GM12874 (cell line): ENCODE data around the gene DIP2C.

Source experiments
- CTCF ChIP-seq: IDR thresholded peaks from 2 replicates; pipeline ENCODE4 v1.5.1; 2011; ENCODE audit warnings: low read depth, mild to moderate bottlenecking, control low read depth, low read length, moderate library complexity; ENCODE audit not compliant: insufficient read depth

DIP2C gene

DNA sequence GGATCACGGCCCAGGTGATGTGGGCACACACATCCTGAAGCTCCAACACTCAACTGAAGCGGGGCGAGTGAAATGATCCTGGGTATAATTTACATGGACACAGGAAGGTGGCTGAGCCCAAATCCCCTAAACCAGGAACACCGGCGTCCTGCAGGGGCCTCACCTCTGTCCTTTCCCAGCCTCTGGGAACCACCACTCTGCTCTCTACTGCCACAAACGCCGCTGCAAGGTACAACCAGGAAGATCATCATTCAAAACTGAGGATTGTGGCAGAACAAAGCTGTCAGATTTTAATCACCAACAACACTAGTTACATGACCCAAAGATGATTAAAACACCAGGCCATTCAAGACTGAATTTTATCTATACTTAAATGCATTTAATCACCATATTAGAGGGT is 104.0 kb downstream of the DIP2C start:
- TF ChIP-seq CTCF = no peak

DNA sequence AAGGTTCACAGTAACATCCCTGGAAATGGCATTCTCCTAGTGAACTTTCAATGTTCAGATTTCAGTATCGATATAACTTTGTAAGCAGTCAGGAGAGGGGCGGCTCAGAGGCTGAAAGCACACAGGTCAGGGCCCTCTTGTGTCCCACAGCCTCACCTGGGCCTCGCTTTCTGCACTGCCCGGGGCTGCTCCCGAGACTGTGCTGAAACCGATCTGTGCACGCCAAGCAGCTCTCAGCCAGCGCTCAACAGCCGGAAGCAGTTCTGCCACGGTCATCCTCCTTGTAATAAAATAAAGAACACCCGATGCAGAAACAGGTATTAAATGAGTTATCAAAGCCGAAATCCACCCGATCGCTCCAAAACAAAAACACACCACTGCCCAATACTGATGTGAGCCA is 106.0 kb downstream of the DIP2C start:
- no peak for TF ChIP-seq CTCF

DNA sequence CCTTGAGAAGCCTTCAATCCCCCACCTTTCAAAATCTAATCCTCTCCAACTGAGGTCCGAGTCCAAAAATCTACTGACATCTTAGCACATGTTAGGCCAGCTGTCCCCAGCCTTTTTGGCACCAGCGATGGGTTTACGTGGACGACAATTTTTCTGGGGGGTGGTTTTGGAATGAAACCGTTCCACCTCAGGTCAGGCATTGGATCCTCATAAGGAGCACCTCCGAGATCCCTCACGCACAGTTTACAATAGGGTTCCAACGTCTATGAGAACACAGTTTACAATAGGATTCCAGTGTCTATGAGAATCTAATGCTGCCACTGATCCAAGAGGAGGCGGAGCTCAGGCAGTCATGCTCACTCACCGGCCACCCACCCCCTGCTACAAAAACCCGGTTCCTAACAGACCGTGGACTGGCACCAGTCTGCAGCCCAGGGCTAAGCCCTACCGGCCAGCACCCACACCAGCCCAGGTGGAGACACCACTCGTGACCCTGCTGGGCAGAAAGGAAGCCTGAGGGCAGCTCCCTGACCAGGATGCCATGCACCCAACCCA is 107.6 kb downstream of the DIP2C start:
- TF ChIP-seq CTCF = no peak

- TF ChIP-seq CTCF = no peak
Observed at GRCh38 chr10:580778-581177, 108.7 kb downstream of the DIP2C start.

DNA sequence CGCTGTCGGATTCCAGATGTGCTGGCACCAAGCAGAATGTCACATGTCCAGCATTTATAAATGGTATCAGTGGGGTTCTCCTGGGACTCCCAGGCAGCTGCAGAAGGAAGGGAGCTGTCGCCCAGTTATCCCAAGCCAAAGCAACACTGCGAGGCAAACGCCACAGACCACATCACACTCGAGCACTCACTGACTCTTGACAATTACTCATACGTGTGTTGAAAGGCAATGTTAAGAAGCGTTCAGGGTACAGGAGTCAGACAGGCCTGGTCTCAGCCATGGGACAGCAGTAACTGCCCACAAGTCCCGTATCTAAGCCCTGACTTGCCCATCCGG is 113.4 kb downstream of the DIP2C start:
- no peak for TF ChIP-seq CTCF

- TF ChIP-seq CTCF = no peak
Observed at GRCh38 chr10:575402-576129, 113.9 kb downstream of the DIP2C start.

GRCh38 chr10:572696-573095 is 116.8 kb downstream of the DIP2C start:
- no peak for TF ChIP-seq CTCF
